H9 (cell line): ENCODE data around the gene SPAG17. TPM values are rescaled to one million over a fixed set of nuclear protein-coding genes. Genes with fewer than 3 reads are reported as not detected.

Experiments used
- DNase-seq: peaks from one replicate; pipeline ENCODE4 v3.0.0-alpha.2; 2017
- H2AFZ ChIP-seq: one replicate; pipeline ENCODE4 v1.6.1; 2013; ENCODE audit warnings: mild to moderate bottlenecking, low read length, control low read depth, moderate library complexity
- H2AK5ac ChIP-seq: 2 replicates; pipeline ENCODE4 v1.6.1; 2013; ENCODE audit warnings: low read length, control low read depth, mixed read lengths; ENCODE audit not compliant: insufficient read length
- H2BK120ac ChIP-seq: one replicate; pipeline ENCODE4 v1.6.1; 2013; ENCODE audit warnings: low read depth, mild to moderate bottlenecking, low read length, control low read depth, inconsistent platforms; ENCODE audit not compliant: poor library complexity, severe bottlenecking
- H2BK12ac ChIP-seq: 2 replicates; pipeline ENCODE4 v1.6.1; 2013; ENCODE audit warnings: low read length, control low read depth, mixed read lengths, low read depth; ENCODE audit not compliant: insufficient read length
- H2BK15ac ChIP-seq: 2 replicates; pipeline ENCODE4 v1.6.1; 2013; ENCODE audit warnings: low read depth, low read length, control low read depth
- H2BK20ac ChIP-seq: one replicate; pipeline ENCODE4 v1.6.1; 2013; ENCODE audit warnings: low read depth, mild to moderate bottlenecking, low read length, control low read depth, inconsistent platforms; ENCODE audit not compliant: poor library complexity, severe bottlenecking
- H2BK5ac ChIP-seq: 2 replicates; pipeline ENCODE4 v1.6.1; 2013; ENCODE audit warnings: low read length, control low read depth, mixed read lengths; ENCODE audit not compliant: insufficient read length
- H3K14ac ChIP-seq: 2 replicates; pipeline ENCODE4 v1.6.1; 2013; ENCODE audit warnings: low read length, control low read depth; ENCODE audit not compliant: insufficient read depth
- H3K18ac ChIP-seq: 2 replicates; pipeline ENCODE4 v1.6.1; 2013; ENCODE audit warnings: low read depth, mild to moderate bottlenecking, mixed read lengths, low read length, control low read depth; ENCODE audit not compliant: insufficient read length
- H3K23ac ChIP-seq: 2 replicates; pipeline ENCODE4 v1.6.1; 2013; ENCODE audit warnings: low read length, control low read depth, mixed read lengths, low read depth; ENCODE audit not compliant: insufficient read length
- H3K23me2 ChIP-seq: 2 replicates; pipeline ENCODE4 v1.6.1; 2013; ENCODE audit warnings: low read depth, mild to moderate bottlenecking, mixed read lengths, low read length, control low read depth; ENCODE audit not compliant: insufficient read length, poor library complexity, severe bottlenecking
- H3K27ac ChIP-seq: 2 replicates; pipeline ENCODE4 v1.5.1; 2013; ENCODE audit warnings: low read length, control low read depth, mixed read lengths, low read depth; ENCODE audit not compliant: insufficient read length
- H3K27me3 ChIP-seq: 2 replicates; pipeline ENCODE4 v1.6.1; 2013; ENCODE audit warnings: low read length, control low read depth, inconsistent platforms; ENCODE audit not compliant: insufficient read depth
- H3K4ac ChIP-seq: 2 replicates; pipeline ENCODE4 v1.6.1; 2013; ENCODE audit warnings: low read depth, mild to moderate bottlenecking, control low read depth, inconsistent platforms, low read length, moderate library complexity
- H3K4me1 ChIP-seq: 2 replicates; pipeline ENCODE4 v1.6.1; 2013; ENCODE audit warnings: low read length, control low read depth, inconsistent platforms; ENCODE audit not compliant: insufficient read depth
- H3K4me2 ChIP-seq: 2 replicates; pipeline ENCODE4 v1.6.1; 2013; ENCODE audit warnings: low read length, control low read depth, mixed read lengths; ENCODE audit not compliant: insufficient read length, insufficient read depth
- H3K56ac ChIP-seq: 2 replicates; pipeline ENCODE4 v1.6.1; 2013; ENCODE audit warnings: low read depth, mild to moderate bottlenecking, mixed read lengths, low read length, control low read depth; ENCODE audit not compliant: insufficient read length
- H3K79me1 ChIP-seq: 2 replicates; pipeline ENCODE4 v1.6.1; 2013; ENCODE audit warnings: low read depth, mild to moderate bottlenecking, moderate library complexity, low read length, control low read depth, inconsistent platforms; ENCODE audit not compliant: insufficient read depth, poor library complexity, severe bottlenecking
- H3K79me2 ChIP-seq: 2 replicates; pipeline ENCODE4 v1.6.1; 2013; ENCODE audit warnings: low read length, control low read depth, inconsistent platforms; ENCODE audit not compliant: insufficient read depth
- H3K9ac ChIP-seq: 2 replicates; pipeline ENCODE4 v1.6.1; 2013; ENCODE audit warnings: low read length, control low read depth, mixed read lengths; ENCODE audit not compliant: insufficient read length; ENCODE audit errors: extremely low read depth
- H3K9me3 ChIP-seq: one replicate; pipeline ENCODE4 v1.6.1; 2013; ENCODE audit warnings: low read depth, low read length, inconsistent platforms; ENCODE audit not compliant: control insufficient read depth
- H3T11ph ChIP-seq: one replicate; pipeline ENCODE4 v1.6.1; 2013; ENCODE audit warnings: mild to moderate bottlenecking, low read length, control low read depth, inconsistent platforms
- H4K20me1 ChIP-seq: one replicate; pipeline ENCODE4 v1.6.1; 2013; ENCODE audit not compliant: control insufficient read depth, insufficient read length, insufficient read depth
- H4K5ac ChIP-seq: 2 replicates; pipeline ENCODE4 v1.6.1; 2013; ENCODE audit warnings: low read depth, mild to moderate bottlenecking, mixed read lengths, low read length, control low read depth; ENCODE audit not compliant: insufficient read length
- H4K8ac ChIP-seq: replicated peaks from 2 replicates; pipeline ENCODE4 v1.6.1; 2013; ENCODE audit warnings: low read length, control low read depth, mixed read lengths, low read depth; ENCODE audit not compliant: insufficient read length
- H4K91ac ChIP-seq: 2 replicates; pipeline ENCODE4 v1.6.1; 2013; ENCODE audit warnings: low read depth, mild to moderate bottlenecking, moderate library complexity, mixed read lengths, low read length, control low read depth; ENCODE audit not compliant: insufficient read length
- H3K27ac Mint-ChIP-seq, 3 experiments: 2 replicates in 2 of 3; 3 replicates in 1 of 3; pipeline ENCODE4 v1.8.0; 2020 to 2021; ENCODE audit warnings: mixed read lengths in 3 of 3, mild to moderate bottlenecking in 1 of 3, moderate library complexity in 1 of 3
- H3K27me3 Mint-ChIP-seq: 2 replicates; pipeline ENCODE4 v1.8.0; 2021; ENCODE audit warnings: low read depth, mild to moderate bottlenecking, moderate library complexity, mixed read lengths
- H3K36me3 Mint-ChIP-seq, 3 experiments: 2 replicates in 2 of 3; 3 replicates in 1 of 3; pipeline ENCODE4 v1.8.0; 2020 to 2021; ENCODE audit warnings: low read depth in 3 of 3, mixed read lengths in 3 of 3; ENCODE audit not compliant: insufficient read depth in 1 of 3
- H3K4me1 Mint-ChIP-seq, 2 experiments: 2 replicates each; pipeline ENCODE4 v1.8.0; 2020; ENCODE audit warnings: mixed read lengths in 2 of 2
- H3K4me3 Mint-ChIP-seq, 2 experiments: 2 replicates in 1 of 2; 3 replicates in 1 of 2; pipeline ENCODE4 v1.8.0; 2020 to 2021; ENCODE audit warnings: mild to moderate bottlenecking in 2 of 2, mixed read lengths in 2 of 2, moderate library complexity in 1 of 2
- H3K9me3 Mint-ChIP-seq, 2 experiments: 2 replicates in 1 of 2; 3 replicates in 1 of 2; pipeline ENCODE4 v1.8.0; 2020; ENCODE audit warnings: mild to moderate bottlenecking in 2 of 2, mixed read lengths in 2 of 2, moderate library complexity in 1 of 2
- CTCF ChIP-seq: fragments of 200-600 bp; sonication (generic); conservative IDR thresholded peaks from 3 replicates; pipeline ENCODE4 v1.8.0; 2021; ENCODE audit warnings: antibody characterized with exemption, mild to moderate bottlenecking
- WGBS: extraction: QIAGEN DNeasy Blood & Tissue Kit; methylation state at CpG from one replicate; pipeline ENCODE4 v1.1.7; 2013; ENCODE audit warnings: missing lambda C conversion rate, low lambda C conversion rate, mixed read lengths; ENCODE audit not compliant: insufficient read length; ENCODE audit errors: extremely low coverage; 5-methylcytosine and 5-hydroxymethylcytosine counted together
- total RNA-seq: library from RNA; stranded (reverse); gene quantifications from 2 replicates; pipeline ENCODE4 v1.2.1, GENCODE V29; 2021

SPAG17 gene
- total RNA-seq, 1 experiment from 2014 or later, result 0.37 TPM

DNA sequence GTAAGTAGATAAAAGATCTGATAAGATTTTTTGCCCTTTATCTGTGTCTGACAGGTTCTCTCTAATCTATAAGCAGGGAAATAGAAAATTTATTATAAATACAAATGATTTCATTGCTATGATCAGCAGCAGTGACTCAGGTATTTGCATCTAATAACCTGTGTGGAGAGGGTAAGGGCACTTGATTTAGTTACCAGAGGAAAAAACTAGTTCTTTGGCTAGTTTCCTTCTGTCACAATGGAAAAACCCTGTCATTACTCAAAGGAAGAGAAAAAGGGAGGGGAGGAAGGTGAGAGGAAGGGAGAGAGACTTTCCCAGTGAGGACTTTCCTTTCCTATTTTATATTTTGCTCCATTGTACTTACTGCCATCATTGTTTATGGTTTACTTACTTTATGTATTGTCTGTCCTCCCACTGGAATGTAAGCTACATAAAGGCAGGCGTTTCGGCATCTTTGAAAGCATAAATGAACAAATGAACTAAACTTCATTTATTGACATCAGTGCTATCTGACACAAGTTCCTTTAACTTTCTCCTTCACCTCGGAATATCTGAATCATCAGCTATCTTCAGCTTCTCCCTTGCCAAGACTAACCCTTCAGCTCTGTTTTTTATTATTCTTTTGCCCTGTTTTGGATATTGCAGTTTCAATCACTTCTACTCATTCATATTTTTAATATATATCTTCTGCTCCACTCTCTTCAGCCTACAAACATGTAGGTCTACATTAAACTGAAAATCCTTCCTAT is 220.6 kb downstream of the SPAG17 start:
- WGBS, result no CpG with 5 or more reads among the region's 3 CpGs
- no peak overlapping the region for H2BK12ac ChIP-seq
- H3K27ac Mint-ChIP-seq, result no peak overlapping the region
- H4K8ac ChIP-seq, result no peak overlapping the region
- no peak overlapping the region for H4K5ac ChIP-seq
- no peak overlapping the region for H3K9ac ChIP-seq
- no peak overlapping the region for H3K18ac ChIP-seq
- no peak overlapping the region for H3K4ac ChIP-seq
- no peaks in the 10 kb centered on the region for H3K79me2 ChIP-seq
- no peak overlapping the region for H2BK120ac ChIP-seq
- H2AK5ac ChIP-seq, result no peak overlapping the region
- no peak for DNase-seq
- H3K36me3 Mint-ChIP-seq, result peaks cover 5 to 19% (median 5%) of the 10 kb centered on the region in 3 experiments; a peak in 5 of 7 replicates
- H4K20me1 ChIP-seq, result no peaks in the 10 kb centered on the region
- no peak overlapping the region for H3K56ac ChIP-seq
- H3K27me3 Mint-ChIP-seq, result no peaks in the 10 kb centered on the region
- no peaks in the 10 kb centered on the region for H3K79me1 ChIP-seq
- H3K14ac ChIP-seq, result no peak overlapping the region
- H3K4me3 Mint-ChIP-seq, result no peak overlapping the region
- H3K4me1 ChIP-seq, result no peaks in the 10 kb centered on the region
- no peak overlapping the region for H2BK15ac ChIP-seq
- H3K9me3 Mint-ChIP-seq, result no peaks in the 10 kb centered on the region
- no peak overlapping the region for H2BK20ac ChIP-seq
- H3K4me2 ChIP-seq, result no peak overlapping the region
- H3K9me3 ChIP-seq, result no peaks in the 10 kb centered on the region
- H3T11ph ChIP-seq, result no peak overlapping the region
- no peak overlapping the region for H2BK5ac ChIP-seq
- H2AFZ ChIP-seq, result no peak overlapping the region
- H4K91ac ChIP-seq, result no peak overlapping the region
- H3K27me3 ChIP-seq, result no peaks in the 10 kb centered on the region
- no peak overlapping the region for H3K23ac ChIP-seq
- H3K27ac ChIP-seq, result no peak overlapping the region
- TF ChIP-seq CTCF, result no peak
- H3K23me2 ChIP-seq, result peaks cover 3% of the 10 kb centered on the region
- peaks cover 13 to 17% of the 10 kb centered on the region in 2 experiments for H3K4me1 Mint-ChIP-seq
